D721Med (cell line): ENCODE results near the gene CPN2.

Experiments used
- DNase-seq: peaks from one replicate; pipeline ENCODE4 v3.0.0; 2011; ENCODE audit warnings: low spot score; ENCODE audit not compliant: insufficient read length
- FAIRE-seq: peaks from 2 replicates; lab custom pipeline; 2011; peaks lifted over from hg19 to GRCh38; lab: Jason Lieb, UNC
- CTCF ChIP-seq: IDR thresholded peaks from 2 replicates; pipeline ENCODE4 v1.5.1; 2012; ENCODE audit warnings: mild to moderate bottlenecking, control low read depth; ENCODE audit not compliant: insufficient read depth; ENCODE audit errors: missing control alignments

The CPN2 gene

DNA sequence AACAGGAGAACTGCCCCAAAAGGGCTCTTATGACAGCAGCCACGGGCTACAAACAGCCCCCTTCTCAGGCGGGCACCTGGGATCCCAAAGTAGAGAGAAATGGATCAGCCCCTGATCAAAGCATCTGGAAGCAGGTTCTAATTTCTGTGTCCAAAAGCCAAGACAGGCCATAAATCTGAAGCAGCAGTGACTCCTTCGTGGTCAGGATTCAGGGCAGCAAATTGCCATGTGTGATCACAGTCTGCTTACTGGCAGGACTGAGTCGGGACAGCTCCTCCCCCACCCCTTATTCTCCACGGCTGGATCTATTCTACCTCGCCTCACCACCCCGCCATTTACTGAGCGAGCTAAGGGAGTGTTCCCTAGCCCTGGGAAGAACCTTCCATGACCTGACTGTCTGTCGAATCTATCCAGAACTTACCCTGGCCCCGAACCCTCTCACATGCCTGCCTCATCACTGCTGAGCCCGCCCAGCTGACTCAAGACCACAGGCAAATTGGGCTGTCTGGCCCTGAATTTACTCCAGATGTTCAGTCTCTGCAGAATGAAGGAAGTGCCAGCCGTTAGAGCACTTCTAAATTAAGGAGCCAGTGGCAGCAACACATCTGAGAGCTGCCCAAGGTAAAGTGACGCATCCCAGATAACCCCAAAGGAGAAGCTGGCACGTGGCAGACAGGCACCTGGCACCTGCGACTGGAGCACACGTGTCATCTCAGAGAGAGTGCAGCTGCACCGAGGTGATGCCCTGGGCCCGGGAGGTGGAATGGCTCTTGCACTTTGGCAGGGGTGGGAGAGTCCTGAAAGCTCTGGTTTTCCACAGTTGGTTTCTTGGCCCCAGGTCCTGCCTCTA is 17.1 kb upstream of the CPN2 start:
- FAIRE-seq = no peak
- no peak for DNase-seq
- TF ChIP-seq CTCF = no peak

- TF ChIP-seq CTCF = no peak
- FAIRE-seq (no peak), DNase-seq (no peak)
Measured at GRCh38 chr3:194365978-194366490, 14.9 kb upstream of the CPN2 start.

DNA sequence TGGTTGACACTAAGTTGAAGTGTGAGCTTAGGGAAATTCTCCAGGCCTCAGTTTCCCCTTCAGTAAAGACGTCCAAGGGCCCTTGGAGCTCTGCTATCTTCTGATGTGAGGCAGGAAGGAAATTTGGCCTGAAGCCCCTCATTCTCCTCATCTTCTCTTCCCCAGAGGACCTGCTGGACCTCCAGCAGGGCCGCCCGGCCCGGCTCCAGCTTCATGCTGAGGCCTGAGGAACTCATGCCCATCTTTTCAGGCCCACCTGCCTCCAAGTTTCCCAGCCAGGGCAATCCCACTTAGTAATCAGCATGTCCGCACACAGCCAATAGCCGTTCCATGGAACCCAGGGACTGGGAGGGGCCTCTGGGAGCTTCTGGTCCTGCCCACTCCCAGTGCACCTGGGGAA is 14.4 kb upstream of the CPN2 start:
- DNase-seq (no peak), FAIRE-seq (no peak)
- no peak for TF ChIP-seq CTCF

- no peak for FAIRE-seq
- DNase-seq = no peak
- TF ChIP-seq CTCF = no peak
Measured at GRCh38 chr3:194364652-194365434, 13.7 kb upstream of the CPN2 start.

GRCh38 chr3:194364314-194364651 is 13.2 kb upstream of the CPN2 start:
- no peak for FAIRE-seq
- TF ChIP-seq CTCF = no peak
- no peak for DNase-seq

DNA sequence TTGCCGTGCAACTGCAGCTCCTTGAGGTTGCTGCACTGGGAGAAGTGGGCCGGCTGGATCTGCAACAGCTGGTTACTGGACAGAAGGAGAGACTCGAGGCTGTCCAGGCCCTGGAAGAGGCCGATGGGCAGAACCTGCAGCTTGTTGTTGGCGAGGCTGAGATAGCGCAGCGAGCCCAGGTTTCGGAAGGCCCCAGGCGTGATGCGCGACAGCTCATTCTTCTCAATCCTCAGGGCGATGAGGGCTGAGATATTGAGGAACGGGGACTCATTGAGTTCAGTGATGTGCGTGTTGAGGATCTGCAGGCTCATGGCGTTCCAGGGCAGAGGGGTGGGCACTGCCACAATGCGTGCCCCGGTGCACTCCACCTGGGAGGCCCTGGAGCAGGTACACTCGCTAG is 9.4 kb upstream of the CPN2 start:
- no peak for TF ChIP-seq CTCF
- no peak for DNase-seq
- no peak for FAIRE-seq

DNA sequence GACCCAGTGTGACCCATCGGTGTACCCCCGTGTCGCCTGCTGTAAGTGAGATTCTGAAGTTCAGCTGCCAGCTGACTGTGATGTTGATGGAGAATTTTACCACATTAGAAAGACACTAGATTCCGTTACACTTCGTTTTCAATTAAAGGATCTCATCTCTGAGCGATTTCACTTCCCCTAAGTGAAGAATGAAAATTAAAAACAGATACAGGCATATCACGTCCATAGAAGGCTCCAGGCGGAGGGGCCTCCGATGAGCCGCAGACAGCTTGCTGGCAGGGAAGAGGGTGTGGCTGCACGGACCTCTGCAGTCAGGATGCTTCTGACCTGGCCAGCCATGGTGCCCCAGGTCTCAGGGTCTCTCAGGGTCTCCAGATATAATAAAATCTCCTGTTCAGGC is 6.6 kb upstream of the CPN2 start:
- no peak for FAIRE-seq
- DNase-seq = no peak
- TF ChIP-seq CTCF = no peak
